Panc1 (cell line): ENCODE data around the gene BZW1. TPM values are rescaled to one million over a fixed set of nuclear protein-coding genes. Genes with fewer than 3 reads are reported as not detected.

Experiments
- ATAC-seq: fragments of 200-7000 bp; cut with Tn5 transposase; 2 replicates; pipeline ENCODE4 v1.9.1; 2020; ENCODE audit warnings: mild to moderate bottlenecking, moderate library complexity
- BruUV-seq: library from RNA; stranded (reverse); fragments of 400-500 nt; replicated peaks from 2 replicates; lab custom pipeline; 2021; lab: Mats Ljungman, UMichigan
- CTCF ChIA-PET: fragments of 300-600 bp; sonication (Branson Sonifier 250); formaldehyde crosslinking; loops from one replicate; lab custom pipeline; 2022; ENCODE audit warnings: antibody characterized with exemption; lab: Charles Lee
- POLR2A ChIA-PET: fragments of 300-600 bp; sonication (Branson Sonifier 250); formaldehyde crosslinking; loops from one replicate; lab custom pipeline; 2022; ENCODE audit warnings: antibody characterized with exemption; lab: Charles Lee
- DNase-seq: peaks from one replicate; pipeline ENCODE4 v3.0.0-alpha.2; 2010; ENCODE audit warnings: low read depth, low spot score
- H3K27ac ChIP-seq: 2 replicates; pipeline ENCODE4 v1.5.1; 2011; ENCODE audit warnings: mild to moderate bottlenecking, low read length, inconsistent platforms
- H3K27me3 ChIP-seq: fragments of 200-500 bp; sonication (Bioruptor generic); 2 replicates; pipeline ENCODE4 v1.6.0; 2014; ENCODE audit warnings: low read length, inconsistent platforms; ENCODE audit not compliant: control insufficient read depth, insufficient read depth
- H3K36me3 ChIP-seq: fragments of 200-500 bp; sonication (Bioruptor generic); 2 replicates; pipeline ENCODE4 v1.5.1; 2014; ENCODE audit warnings: inconsistent platforms, mild to moderate bottlenecking, low read length, moderate library complexity; ENCODE audit not compliant: control insufficient read depth, insufficient read depth
- H3K4me1 ChIP-seq: 2 replicates; pipeline ENCODE4 v1.5.1; 2011; ENCODE audit warnings: inconsistent platforms, mild to moderate bottlenecking, low read length, moderate library complexity; ENCODE audit not compliant: control insufficient read depth, insufficient read depth
- H3K4me3 ChIP-seq, 2 experiments: 2 replicates each; pipeline ENCODE4 v1.5.1; 2011 to 2012; ENCODE audit warnings: low read depth in 2 of 2, low read length in 2 of 2, mild to moderate bottlenecking in 2 of 2, inconsistent platforms in 1 of 2, moderate library complexity in 1 of 2
- H3K9me3 ChIP-seq: fragments of 200-500 bp; sonication (Bioruptor generic); 2 replicates; pipeline ENCODE4 v1.5.1; 2014; ENCODE audit warnings: low read depth, mild to moderate bottlenecking, inconsistent platforms, low read length, moderate library complexity; ENCODE audit not compliant: control insufficient read depth, insufficient read depth
- CTCF ChIP-seq: fragments of 450-650 bp; IDR thresholded peaks from 2 replicates; pipeline ENCODE4 v1.5.1; 2017; ENCODE audit warnings: mild to moderate bottlenecking
- POLR2AphosphoS5 ChIP-seq: IDR thresholded peaks from 2 replicates; pipeline ENCODE4 v1.6.1; 2012; ENCODE audit warnings: mild to moderate bottlenecking, low read depth, low read length, moderate library complexity
- SIN3A ChIP-seq: IDR thresholded peaks from 2 replicates; pipeline ENCODE4 v1.6.1; 2012; ENCODE audit warnings: low read depth, mild to moderate bottlenecking, low read length, moderate library complexity, borderline replicate concordance; ENCODE audit not compliant: insufficient read depth
- TCF7L2 ChIP-seq: IDR thresholded peaks from 2 replicates; pipeline ENCODE4 v1.6.1; 2011; ENCODE audit warnings: mild to moderate bottlenecking, low read depth, low read length, inconsistent platforms
- in situ Hi-C: cut with HindIII; loops from 2 replicates; pipeline ENCODE4 v1.10.0; 2016; ENCODE audit warnings: low sequenced_read_pairs, low pct_unique_long_range_greater_than_20kb
- intact Hi-C: fragments of 100-400 bp; cut with micrococcal nuclease; formaldehyde crosslinking; loops from one replicate; pipeline ENCODE4 v1.10.0; 2022; ENCODE audit not compliant: unreplicated experiment
- total RNA-seq: library from RNA; stranded (reverse); gene quantifications from one replicate; pipeline ENCODE4 v1.2.1, GENCODE V29; 2021; ENCODE audit not compliant: unreplicated experiment
- TF ChIP-seq, protein P1 (sequence below), 2 experiments: IDR thresholded peaks; 2 replicates each; pipeline ENCODE4 v1.6.1; 2011 to 2012; ENCODE audit warnings: low read depth in 2 of 2, control low read depth in 1 of 2, low read length in 1 of 2, mild to moderate bottlenecking in 1 of 2, moderate library complexity in 1 of 2; ENCODE audit not compliant: insufficient read depth in 1 of 2

The BZW1 gene
- total RNA-seq, 1 experiment from 2014 or later = 247 TPM

- Histone ChIP-seq H3K36me3 (no peaks in the 10 kb centered on the region), H3K4me1 (no peaks in the 10 kb centered on the region), H3K27me3 (no peaks in the 10 kb centered on the region), H3K4me3 (no peak overlapping the region), H3K9me3 (no peaks in the 10 kb centered on the region), H3K27ac (no peak overlapping the region)
- ATAC-seq (no peak), DNase-seq (no peak)
- no TSS peak for BruUV-seq
- POLR2A ChIA-PET = no interaction called here
- in situ Hi-C loops (no loop called here), intact Hi-C loops (no loop called here)
- CTCF ChIA-PET = interaction anchor here (0.6 kb wide), 1 partner anchor 11 kb away, joined by 3 read pairs; no protein-coding TSS in a partner anchor
- TF ChIP-seq POLR2AphosphoS5 (no peak), TCF7L2 (no peak), CTCF (no peak), SIN3A (no peak)
- TF ChIP-seq, protein P1, sequence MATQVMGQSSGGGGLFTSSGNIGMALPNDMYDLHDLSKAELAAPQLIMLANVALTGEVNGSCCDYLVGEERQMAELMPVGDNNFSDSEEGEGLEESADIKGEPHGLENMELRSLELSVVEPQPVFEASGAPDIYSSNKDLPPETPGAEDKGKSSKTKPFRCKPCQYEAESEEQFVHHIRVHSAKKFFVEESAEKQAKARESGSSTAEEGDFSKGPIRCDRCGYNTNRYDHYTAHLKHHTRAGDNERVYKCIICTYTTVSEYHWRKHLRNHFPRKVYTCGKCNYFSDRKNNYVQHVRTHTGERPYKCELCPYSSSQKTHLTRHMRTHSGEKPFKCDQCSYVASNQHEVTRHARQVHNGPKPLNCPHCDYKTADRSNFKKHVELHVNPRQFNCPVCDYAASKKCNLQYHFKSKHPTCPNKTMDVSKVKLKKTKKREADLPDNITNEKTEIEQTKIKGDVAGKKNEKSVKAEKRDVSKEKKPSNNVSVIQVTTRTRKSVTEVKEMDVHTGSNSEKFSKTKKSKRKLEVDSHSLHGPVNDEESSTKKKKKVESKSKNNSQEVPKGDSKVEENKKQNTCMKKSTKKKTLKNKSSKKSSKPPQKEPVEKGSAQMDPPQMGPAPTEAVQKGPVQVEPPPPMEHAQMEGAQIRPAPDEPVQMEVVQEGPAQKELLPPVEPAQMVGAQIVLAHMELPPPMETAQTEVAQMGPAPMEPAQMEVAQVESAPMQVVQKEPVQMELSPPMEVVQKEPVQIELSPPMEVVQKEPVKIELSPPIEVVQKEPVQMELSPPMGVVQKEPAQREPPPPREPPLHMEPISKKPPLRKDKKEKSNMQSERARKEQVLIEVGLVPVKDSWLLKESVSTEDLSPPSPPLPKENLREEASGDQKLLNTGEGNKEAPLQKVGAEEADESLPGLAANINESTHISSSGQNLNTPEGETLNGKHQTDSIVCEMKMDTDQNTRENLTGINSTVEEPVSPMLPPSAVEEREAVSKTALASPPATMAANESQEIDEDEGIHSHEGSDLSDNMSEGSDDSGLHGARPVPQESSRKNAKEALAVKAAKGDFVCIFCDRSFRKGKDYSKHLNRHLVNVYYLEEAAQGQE (IDR thresholded peaks at IDR 0.05; ENCODE audit: insufficient read depth in 1 of 2, low read depth in 2 of 2, low read length in 1 of 2) = no peak
Measured at GRCh38 chr2:200845669-200846325, 34.1 kb downstream of the BZW1 start.

GRCh38 chr2:200847269-200847668, 35.6 kb downstream of the BZW1 start:
- Histone ChIP-seq H3K27me3 (no peaks in the 10 kb centered on the region), H3K9me3 (no peaks in the 10 kb centered on the region), H3K4me1 (no peaks in the 10 kb centered on the region), H3K27ac (no peak overlapping the region), H3K4me3 (no peak overlapping the region), H3K36me3 (peaks cover 2% of the 10 kb centered on the region; the same call in 1 of the 2 replicates)
- intact Hi-C loops (no loop called here), in situ Hi-C loops (no loop called here)
- DNase-seq (no peak), ATAC-seq (no peak)
- CTCF ChIA-PET = no interaction called here
- POLR2A ChIA-PET = interaction anchor here (0.5 kb wide), 1 partner anchor 14 kb away, joined by 4 read pairs; no protein-coding TSS in a partner anchor
- TF ChIP-seq POLR2AphosphoS5 (no peak), SIN3A (no peak), CTCF (no peak), TCF7L2 (no peak)
- TF ChIP-seq, protein P1 (IDR thresholded peaks at IDR 0.05; ENCODE audit: insufficient read depth in 1 of 2, low read depth in 2 of 2, low read length in 1 of 2) = no peak
- no TSS peak for BruUV-seq
